Measurements from ENCODE around the gene HOXD9.

HOXD9 gene

DNA sequence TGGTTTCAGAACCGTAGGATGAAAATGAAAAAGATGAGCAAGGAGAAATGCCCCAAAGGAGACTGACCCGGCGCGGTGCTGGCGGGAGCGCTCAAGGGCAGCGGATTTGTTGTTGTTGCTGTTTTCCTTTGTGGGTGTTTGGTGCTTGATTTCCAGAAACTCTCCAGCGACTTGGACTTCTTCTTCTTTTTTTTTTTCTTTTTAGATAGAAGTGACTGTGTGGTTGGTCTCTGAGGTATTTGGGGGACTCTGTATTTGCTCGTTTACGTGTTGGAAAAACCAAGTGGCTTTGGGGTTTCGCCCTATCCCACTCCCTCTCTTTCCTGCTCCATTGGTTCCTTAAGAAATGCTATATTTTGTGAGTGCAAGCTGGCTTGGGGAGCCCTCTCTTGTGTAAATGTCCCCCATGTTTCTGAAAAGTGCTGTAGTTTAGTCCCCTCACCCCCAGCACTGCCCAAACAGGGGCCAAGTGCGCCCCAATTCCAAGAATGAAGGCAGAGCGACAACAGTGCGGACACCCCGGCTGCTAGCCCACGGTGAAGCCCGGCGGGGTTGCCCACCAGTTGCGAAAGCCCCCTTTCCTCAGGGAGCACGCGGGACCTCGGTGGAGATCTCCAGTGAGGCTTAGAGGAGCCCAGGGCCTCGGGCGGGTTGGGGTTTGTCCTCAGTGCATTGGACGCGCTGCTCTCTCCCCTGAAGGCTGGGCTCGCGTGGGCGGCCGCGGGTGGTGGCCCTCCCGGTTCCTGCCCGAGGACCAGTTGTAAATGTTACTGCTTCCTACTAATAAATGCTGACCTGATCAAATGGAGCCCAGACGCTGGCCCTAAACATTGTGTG is 1.8 kb downstream of the HOXD9 start:
- no peak for DNase-seq (ENCODE audit: low read depth)

DNA sequence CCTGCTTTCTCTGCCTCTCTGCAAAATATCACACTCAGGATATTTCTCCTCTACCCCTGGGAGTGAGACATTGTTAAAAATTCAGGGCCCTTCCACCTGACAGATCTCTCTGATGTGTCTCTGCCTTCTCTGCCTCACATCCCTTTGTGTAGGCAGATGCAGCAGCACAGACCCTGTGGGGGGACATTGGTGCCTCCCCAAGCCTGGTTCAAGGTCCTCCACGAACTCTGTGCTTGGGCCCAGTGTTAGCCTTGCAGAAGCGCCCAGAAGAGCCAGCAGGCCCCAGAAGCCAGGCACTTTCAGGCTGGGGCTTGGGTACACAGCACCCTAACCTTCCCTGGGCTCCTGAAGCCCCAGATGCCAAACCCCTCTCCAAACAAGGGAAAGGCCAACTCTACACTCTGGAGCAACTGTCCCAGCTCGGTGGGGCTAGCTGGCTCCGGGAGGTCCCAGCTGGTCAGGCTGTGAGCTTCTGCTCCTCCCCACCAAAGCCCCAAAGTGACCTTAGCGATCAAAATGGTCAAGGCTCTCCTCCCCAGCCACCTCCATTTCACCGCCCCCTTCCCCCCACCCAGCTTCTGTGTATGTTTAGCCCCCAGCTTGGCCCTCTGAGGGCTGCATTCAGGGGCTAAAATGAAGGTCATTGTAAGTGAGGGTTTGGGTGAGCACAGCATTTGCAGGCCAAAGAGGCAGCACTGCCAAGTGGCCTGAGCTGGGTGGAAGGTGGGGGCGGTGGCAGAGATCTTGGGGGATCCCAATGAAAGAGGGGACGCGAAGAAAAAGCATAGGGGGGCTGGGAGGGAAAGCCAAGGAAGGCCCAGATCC is 2.6 kb downstream of the HOXD9 start:
- no peak for DNase-seq (ENCODE audit: low read depth)

DNA sequence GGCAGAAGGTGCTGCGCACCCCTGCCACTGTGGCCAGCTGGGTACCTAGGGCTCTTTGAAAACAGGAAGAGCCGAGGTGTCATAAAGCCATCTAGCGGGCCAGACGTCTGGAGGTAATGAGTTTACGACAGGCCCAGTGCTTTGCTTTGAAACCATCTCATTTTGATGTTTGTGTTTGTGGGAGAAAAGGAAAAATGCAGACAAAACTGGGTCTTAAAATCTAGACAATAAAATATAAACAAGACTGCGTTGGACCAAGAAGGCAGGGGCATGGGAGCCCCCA is 3.2 kb downstream of the HOXD9 start:
- DNase-seq (ENCODE audit: low read depth) = no peak

DNA sequence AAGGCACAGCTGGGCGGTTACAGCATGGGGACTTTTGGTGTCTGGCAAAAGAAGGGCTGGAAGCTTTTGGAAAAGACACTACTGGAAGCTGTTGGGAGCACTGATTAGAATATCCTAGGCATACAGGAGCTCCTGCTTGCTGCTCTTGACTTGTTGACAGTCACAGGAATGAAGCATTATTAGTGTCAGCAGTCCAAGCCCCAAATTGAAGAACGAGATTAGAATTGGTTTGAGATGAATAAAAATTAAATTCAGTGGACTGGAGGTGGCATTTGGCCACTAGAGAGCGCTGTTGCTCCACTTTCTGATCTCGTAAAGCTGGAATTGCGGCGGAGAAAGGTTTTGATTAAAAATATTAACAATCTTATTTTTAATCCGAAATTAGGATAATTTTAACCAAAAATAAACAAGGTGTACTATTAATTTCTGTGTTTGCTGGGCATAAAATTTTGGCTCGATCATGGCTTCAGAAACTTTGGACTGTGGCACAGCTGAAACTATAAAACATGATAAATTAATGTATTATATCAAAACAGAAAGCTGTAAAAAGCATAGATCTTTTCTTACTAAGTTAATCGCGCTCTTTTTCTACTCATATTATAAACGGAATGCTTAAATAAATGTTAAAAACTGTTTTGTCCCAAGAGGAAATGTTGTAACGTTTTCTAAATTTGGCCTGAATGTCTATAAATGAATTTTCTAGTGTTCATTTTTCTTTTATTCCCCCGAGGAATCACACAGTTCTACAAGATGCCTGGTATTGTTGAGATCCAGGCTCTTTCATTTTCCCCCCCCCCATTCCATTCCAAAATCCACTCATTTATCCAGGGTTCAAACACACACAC is 4.6 kb downstream of the HOXD9 start:
- DNase-seq (ENCODE audit: low read depth) = peak; percentile 19

DNA sequence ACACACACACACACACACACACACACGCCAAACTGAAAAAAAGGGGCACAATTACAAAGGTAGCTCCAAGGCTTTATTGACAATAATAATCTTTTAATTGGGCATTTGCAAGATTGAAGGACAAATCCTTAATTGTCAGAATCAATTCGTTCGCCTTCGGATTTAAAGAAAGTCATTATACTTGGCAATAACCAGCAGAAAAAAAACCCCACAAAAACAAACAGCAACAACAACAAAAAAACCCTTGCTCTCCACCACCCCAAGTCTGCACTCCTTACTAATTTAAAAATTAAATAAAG is 5.2 kb downstream of the HOXD9 start:
- no peak for DNase-seq (ENCODE audit: low read depth)

DNA sequence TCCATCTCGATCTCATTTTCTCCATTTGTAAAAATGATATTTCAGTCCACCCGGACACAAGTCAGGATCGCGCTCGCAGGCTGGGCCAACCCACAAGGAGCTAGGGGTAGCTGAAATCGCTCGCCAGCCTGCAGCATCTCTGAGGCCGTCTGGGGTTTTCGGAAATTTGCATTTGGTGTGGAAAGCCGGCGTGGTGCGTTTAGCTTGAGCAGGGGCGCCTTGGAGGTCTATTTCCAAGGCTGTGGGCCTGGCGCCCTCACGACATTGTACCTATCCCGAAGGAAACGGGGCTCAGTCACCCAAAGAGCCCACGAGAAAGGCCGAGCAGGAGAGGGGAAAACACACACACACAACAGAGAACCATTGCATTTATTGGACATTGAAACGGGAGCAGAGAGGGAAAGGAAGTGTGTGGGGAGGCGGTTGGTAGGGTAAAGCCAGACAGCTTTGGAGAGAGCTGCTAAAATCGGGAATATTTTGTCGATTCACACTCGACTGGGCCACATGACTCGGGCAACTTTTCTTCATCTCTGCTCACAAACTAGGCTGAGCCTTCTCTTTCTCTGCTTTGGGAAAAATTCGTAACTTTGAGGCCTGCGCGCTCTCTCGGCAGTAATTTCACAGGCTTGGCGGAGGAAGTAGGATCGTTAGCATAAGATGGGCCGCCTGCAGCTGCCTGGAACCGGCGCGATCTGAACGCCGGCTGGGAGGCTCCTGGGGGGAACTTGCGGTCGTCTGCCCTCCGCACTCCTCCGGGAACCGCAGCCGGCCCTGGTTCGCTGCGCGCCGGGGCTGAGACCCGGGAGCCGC is 5.9 kb downstream of the HOXD9 start:
- no peak for DNase-seq (ENCODE audit: low read depth)

DNA sequence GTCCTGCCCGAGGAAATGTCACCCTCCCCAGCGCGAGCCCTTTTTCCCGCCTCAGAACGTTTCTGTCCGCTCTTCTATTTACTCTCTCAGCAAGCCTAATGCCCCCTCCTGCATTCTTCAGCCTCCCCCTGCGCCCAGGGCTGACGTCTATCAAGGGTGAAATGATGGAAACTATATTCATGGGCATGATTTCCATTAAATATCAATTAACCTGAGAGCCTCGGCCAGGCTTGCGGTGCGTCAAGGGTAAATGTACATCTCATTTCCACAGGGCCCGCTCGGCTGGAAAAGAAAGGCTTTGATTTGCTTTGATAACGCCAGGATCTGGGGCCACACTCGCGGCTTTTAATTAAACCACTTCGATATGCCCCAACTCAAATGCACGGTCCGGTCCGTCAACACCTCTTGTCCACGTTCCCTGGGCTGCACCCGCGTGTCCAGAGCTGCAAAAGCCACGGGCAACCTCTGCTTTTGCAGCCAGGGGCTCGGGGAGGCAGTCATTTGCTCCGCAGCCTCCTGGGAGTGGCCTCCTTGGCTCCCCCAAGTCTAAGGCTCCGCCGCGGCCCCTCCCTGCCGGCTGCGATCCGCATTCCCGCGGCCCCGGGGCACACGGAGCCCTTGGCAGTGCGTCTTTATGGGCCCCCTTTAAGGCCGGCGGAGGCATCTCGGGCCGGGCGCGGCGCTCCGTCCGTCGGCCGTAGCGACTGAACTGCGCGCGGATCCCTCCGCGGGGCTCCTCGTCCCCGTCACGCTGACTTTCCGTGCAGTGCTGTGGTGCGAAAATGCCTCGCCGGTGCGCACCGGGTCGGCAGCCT is 6.7 kb downstream of the HOXD9 start, which contains the start of gene HOXD8:
HOXD8 (plus strand) TSS at position 724 of the 815 bp plus-strand sequence. CDS start 662 bp downstream, outside the sequence.
- no peak for DNase-seq (ENCODE audit: low read depth)

DNA sequence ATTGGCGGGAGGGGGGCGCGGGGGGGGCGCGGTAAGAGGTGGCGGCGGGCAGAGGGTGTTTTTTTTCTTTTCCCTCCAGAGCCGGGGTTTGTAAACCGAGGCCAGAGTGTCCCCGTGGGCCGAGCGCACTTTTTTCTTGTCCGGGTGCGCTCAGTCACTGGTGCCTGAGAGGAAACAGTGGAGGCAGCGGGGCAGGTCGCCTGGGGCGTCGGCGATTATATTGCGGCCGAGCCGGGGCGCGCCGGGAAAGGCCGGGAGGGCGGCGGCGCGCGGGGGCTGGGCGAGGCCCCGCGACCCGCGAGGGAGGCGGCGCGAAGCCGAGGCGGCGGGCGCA is 7.3 kb downstream of the HOXD9 start:
- DNase-seq (ENCODE audit: low read depth) = no peak

DNA sequence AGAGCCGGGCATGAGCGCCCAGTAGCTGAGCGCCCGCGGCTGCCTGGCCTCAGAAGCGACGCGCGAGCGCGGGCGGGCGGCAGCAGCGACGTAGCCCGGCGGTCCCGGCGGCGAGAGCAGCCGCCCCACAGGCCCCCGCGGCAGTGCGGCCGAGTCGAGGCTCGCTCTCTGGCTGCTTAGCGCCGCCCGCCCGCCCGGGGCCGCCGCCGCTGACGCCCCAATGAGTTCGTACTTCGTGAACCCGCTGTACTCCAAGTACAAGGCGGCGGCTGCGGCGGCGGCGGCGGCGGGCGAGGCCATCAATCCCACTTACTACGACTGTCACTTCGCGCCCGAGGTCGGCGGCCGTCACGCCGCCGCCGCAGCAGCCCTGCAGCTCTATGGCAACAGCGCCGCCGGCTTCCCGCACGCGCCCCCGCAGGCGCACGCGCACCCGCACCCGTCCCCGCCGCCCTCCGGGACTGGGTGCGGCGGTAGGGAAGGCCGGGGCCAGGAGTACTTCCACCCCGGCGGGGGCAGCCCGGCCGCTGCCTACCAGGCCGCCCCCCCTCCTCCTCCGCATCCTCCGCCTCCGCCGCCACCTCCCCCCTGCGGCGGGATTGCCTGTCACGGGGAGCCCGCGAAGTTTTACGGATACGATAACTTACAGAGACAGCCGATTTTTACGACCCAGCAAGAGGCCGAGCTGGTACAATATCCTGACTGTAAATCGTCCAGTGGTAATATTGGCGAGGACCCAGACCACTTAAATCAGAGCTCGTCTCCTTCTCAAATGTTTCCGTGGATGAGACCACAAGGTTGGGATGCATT is 7.8 kb downstream of the HOXD9 start:
- no peak for DNase-seq (ENCODE audit: low read depth)

DNA sequence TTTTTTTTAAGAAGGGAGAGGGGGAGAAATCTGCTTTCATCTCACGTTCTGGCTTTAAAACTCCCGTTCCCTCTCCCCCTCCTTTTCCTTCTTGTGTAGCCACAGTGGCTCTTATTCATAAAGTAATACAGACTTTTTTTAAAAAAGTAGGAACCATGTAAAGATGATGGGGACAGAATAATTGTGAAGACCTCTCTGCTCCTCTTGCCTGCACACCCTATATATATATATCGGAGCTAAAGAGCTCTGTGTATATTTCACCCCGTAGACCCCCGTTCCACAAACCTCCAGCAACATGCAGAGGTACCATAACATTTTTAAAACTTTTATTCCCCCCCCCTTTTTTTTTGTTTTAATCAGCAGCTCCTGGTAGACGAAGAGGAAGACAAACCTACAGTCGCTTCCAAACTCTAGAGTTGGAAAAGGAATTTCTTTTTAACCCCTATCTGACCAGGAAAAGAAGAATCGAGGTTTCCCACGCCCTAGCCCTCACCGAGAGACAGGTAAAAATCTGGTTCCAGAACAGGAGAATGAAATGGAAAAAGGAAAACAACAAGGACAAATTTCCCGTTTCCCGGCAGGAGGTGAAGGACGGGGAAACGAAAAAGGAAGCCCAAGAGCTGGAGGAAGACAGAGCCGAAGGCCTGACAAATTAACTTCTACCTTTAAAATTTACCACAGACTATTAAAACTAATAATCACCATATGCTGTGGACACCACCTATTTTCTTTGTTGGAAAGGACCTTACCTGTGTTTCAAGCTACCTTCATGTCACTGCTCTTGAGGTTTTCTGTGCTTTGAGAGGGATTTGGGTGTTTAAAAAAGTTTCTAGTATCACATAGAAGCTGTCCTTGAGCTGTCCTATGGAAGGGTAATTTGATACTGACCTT is 8.7 kb downstream of the HOXD9 start:
- no peak for DNase-seq (ENCODE audit: low read depth)

DNA sequence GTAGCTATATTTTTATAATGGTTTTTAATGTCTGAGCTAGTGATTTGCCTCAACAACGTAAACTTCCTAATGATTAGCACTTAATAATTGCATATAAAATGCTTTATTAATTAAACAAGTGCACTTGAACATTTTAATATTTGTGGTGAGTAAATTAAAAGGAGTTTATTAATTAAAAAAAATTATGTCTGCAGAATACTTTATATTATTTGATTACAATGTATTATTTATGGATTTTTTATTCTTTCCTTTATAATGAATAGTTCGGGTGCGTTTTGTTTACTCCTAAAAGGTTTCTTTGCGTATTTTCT is 9.3 kb downstream of the HOXD9 start:
- no peak for DNase-seq (ENCODE audit: low read depth)

DNA sequence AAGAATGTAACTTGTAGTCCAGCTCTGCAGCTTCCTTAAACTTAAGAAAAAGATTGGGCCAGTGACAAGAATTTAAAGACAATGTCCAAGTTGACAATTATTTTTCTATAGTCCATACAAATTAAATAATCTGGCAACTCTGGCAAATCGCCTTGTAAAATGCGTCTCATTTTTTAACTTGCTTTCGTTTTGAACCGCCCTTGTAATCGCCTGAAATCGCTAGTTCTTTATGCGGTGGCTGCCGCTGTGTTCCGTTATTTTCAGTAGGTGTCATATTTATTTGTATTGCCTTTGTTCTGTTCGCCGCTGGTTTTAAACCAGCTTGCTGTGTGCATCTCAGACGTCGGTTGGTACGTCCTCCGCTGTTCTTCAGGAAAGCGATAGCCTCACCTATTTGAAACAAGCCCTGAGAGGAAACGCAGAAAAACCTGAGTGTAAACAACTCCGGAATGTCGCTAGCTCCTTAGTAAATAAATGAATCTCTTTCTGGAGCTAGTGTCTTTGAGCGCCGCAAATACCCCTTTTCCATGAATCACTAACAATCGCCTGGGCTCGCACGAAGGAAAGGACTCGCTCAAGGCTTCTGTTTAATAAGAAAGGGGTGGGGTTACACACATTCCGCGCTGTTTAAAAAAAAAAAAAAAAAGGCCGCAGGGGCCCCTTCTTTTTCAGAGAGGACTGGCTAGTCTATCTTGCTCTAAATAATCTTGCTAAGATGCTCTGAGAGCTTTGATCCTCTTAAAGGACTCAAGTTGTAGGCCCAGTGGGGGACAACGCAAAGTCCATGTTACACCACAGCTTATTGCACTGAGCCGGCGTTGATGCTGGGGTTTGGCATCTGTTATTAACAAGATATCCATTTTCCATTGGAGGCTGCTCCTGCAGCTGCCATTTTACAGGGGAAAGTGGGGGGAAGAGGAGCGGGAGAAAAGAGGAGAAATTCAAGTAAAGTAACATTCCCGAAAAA is 10.0 kb downstream of the HOXD9 start:
- no peak for DNase-seq (ENCODE audit: low read depth)

DNA sequence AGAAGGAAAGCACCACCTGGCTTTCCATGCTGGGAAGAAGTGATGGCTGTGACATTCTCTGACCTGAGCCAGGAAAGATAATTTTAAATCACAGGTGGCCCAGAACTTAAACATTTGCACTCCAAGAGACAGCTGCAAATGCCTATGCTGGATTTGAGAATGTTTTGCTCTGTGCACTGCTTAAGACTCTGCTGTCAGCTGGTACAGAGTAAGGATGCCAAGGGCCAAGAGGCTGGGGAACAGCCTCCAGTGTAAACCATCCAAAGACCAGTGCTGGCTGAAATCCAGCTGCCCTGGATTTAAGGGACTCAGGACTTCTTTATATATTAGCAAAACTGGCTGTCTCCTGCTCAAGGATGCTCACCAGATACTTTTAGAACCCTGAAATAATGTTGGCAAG is 10.9 kb downstream of the HOXD9 start:
- no peak for DNase-seq (ENCODE audit: low read depth)

DNA sequence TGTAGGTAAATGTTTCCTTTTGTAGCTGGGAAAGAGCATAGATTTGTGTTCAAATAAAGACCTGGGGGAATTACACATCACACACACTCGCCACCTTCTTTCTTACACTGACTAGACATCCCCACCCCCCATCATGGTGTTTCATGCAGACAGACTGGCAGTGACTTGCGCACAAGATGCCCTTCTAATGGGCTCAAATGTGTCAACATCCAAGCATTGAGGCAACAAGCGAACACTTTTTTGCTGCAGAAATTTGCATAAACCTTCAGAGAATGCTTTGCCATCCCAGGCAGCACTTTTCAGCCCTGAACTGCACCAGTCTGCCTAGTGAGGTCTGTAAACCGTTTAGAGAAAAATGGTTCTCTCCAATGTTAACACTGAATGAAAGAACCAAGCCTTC is 11.5 kb downstream of the HOXD9 start:
- DNase-seq (ENCODE audit: low read depth) = no peak

DNA sequence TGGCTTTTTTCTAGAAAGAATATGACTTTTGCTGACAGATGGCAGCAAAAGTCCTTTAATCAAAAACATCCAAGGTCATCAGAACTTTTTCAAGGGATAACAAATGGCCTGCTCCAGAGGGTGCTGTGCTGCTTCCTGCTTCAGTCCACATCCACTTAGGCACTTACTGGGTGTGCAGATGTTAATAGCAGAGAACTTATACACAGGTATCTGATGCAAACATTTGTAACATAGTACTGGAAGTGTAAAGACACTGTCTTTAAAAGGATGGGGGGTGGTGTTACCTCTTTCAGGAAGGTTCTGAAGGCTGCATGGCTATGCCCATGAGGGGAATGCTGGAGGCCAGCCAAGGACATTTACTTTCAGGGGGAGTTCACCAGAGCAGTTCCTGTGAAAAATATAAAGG is 12.5 kb downstream of the HOXD9 start:
- DNase-seq (ENCODE audit: low read depth) = no peak

DNA sequence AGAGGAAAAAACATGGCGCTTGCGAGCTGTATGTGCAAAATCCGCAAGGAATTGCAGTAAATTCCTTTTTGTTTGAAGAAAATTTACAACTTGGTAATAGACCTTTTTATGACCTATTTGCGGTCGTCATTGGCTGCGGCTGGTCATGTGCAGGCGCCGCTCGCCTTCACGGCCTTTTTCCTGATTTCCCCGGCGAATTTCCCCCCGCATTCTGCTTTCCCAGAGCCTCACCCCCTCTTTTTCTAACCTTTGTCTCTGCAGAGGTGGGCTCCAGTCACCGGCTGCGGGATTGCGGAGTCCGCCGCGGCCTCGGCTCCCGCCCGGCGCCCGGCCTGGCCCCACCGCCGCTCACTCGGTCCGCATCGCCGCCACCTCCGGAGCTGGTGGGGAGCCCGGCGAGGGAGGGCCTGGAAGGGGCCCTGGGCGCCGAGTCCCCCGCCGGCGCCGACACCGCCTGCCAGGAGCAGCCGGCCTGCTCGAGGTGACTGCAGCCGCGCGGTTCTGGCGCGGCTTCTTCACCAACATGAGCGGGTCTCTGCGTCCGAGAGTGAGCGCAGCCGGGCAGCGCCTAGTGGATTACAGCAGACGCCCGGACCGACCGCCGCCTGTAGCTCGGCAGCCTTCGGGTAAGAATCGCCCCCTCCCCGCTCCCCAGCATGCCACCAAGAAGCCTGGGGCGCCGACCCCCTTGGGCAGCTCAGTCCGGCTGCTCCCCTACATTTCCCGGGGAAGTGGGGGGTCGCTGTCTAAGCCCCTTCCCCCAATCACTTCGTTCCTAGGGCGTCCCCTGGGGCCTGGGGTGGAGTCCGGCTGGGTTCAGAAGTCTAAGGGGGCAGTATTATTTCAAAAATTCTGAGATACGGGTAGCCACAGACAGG is 14.1 kb downstream of the HOXD9 start:
- no peak for DNase-seq (ENCODE audit: low read depth)

DNA sequence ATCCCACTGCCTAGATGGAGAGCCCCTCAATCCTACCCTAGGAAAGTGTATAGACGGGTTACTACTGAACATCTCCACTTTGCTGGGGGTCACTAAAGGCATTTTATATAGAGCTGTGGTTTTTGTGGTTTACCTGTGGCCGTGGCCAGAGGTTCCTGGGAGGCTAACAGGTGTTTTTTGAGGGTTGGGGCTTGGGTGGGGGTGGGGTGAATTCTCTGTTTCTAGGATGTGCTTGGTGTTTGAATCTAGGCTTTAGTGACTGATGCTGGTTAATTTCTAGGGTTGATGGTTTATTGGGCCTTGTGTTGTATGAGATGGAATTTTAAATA is 14.7 kb downstream of the HOXD9 start:
- DNase-seq (ENCODE audit: low read depth) = no peak

Data from T-helper 22 cell (primary cell).